Lower leg skin (tissue), 4 donors: ENCODE data around the gene ZBTB21. TPM values are rescaled to one million over a fixed set of nuclear protein-coding genes. Genes with fewer than 3 reads are reported as not detected.

Experiments
- DNase-seq, 2 donors: peaks; one replicate each; pipeline ENCODE4 v3.0.0-alpha.2; 2019; ENCODE audit warnings: low spot score in 2 of 2
- H3K4me3 ChIP-seq: fragments of 200-600 bp; sonication (generic); 2 replicates; pipeline ENCODE4 v1.5.1; 2017; ENCODE audit warnings: mild to moderate bottlenecking, low read depth; ENCODE audit not compliant: poor library complexity, severe bottlenecking
- POLR2A ChIP-seq, 2 donors: fragments of 450-650 bp; IDR thresholded peaks; one replicate each; pipeline ENCODE4 v1.6.1; 2016 to 2017; ENCODE audit warnings: antibody characterized with exemption in 2 of 2, mild to moderate bottlenecking in 1 of 2, moderate library complexity in 1 of 2
- WGBS, 2 donors: methylation state at CpG; one replicate each; pipeline ENCODE4 v1.1.5; 2018; 5-methylcytosine and 5-hydroxymethylcytosine counted together
- intact Hi-C: fragments of 100-400 bp; cut with DNase I; formaldehyde crosslinking; loops from one replicate; pipeline ENCODE4 v1.15.0; 2023; ENCODE audit warnings: low total_unique reads
- total RNA-seq, 4 donors: library from RNA; depleted of rRNA; stranded (reverse); fragments of >200 nt; gene quantifications; one replicate each; pipeline ENCODE4 v1.1.0, GENCODE V29; 2016
- TF ChIP-seq, protein P1 (sequence below), 3 donors: fragments of 450-650 bp; IDR thresholded peaks; one replicate each; pipeline ENCODE4 v1.5.1; 2016; ENCODE audit warnings: antibody characterized with exemption in 3 of 3, mild to moderate bottlenecking in 3 of 3, moderate library complexity in 2 of 3

ZBTB21 gene
- total RNA-seq, 4 donors from 2014 or later, result 18.1 to 31.9 (median 28.2) TPM

- H3K4me3 ChIP-seq, result no peak overlapping the region
- WGBS, 2 donors, result 22 to 27% methylated on average over 5 of the region's 5 CpGs
- intact Hi-C loops, result no loop called here
- TF ChIP-seq POLR2A (IDR thresholded peaks at IDR 0.05), result no peak
- TF ChIP-seq, protein P1, sequence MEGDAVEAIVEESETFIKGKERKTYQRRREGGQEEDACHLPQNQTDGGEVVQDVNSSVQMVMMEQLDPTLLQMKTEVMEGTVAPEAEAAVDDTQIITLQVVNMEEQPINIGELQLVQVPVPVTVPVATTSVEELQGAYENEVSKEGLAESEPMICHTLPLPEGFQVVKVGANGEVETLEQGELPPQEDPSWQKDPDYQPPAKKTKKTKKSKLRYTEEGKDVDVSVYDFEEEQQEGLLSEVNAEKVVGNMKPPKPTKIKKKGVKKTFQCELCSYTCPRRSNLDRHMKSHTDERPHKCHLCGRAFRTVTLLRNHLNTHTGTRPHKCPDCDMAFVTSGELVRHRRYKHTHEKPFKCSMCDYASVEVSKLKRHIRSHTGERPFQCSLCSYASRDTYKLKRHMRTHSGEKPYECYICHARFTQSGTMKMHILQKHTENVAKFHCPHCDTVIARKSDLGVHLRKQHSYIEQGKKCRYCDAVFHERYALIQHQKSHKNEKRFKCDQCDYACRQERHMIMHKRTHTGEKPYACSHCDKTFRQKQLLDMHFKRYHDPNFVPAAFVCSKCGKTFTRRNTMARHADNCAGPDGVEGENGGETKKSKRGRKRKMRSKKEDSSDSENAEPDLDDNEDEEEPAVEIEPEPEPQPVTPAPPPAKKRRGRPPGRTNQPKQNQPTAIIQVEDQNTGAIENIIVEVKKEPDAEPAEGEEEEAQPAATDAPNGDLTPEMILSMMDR (IDR thresholded peaks at IDR 0.05), result no peak
- DNase-seq, result peak in 1 of 2 donors; percentile 55
Measured at GRCh38 chr21:42039470-42039901, 29.3 kb upstream of the ZBTB21 start.

GRCh38 chr21:42038826-42039425, 28.8 kb upstream of the ZBTB21 start:
- H3K4me3 ChIP-seq, result no peak overlapping the region
- WGBS, 2 donors, result 68 to 73% methylated on average over 8 of the region's 8 CpGs
- TF ChIP-seq, protein P1 (IDR thresholded peaks at IDR 0.05), result no peak
- TF ChIP-seq POLR2A (IDR thresholded peaks at IDR 0.05), result no peak
- intact Hi-C loops, result no loop called here
- no peak for DNase-seq

GRCh38 chr21:42038393-42038792, 28.2 kb upstream of the ZBTB21 start:
- H3K4me3 ChIP-seq, result no peak overlapping the region
- WGBS, 2 donors, result 96 to 97% methylated on average over 10 of the region's 10 CpGs
- no peak for TF ChIP-seq POLR2A (IDR thresholded peaks at IDR 0.05)
- TF ChIP-seq, protein P1 (IDR thresholded peaks at IDR 0.05), result no peak
- intact Hi-C loops, result no loop called here
- DNase-seq, result no peak

- no peak overlapping the region for H3K4me3 ChIP-seq
- no peak for TF ChIP-seq POLR2A (IDR thresholded peaks at IDR 0.05)
- TF ChIP-seq, protein P1 (IDR thresholded peaks at IDR 0.05), result no peak
- no peak for DNase-seq
- WGBS, 2 donors, result 74 to 84% methylated on average over 12 of the region's 12 CpGs
- intact Hi-C loops, result no loop called here
Measured at GRCh38 chr21:42037943-42038342, 27.8 kb upstream of the ZBTB21 start.

DNA sequence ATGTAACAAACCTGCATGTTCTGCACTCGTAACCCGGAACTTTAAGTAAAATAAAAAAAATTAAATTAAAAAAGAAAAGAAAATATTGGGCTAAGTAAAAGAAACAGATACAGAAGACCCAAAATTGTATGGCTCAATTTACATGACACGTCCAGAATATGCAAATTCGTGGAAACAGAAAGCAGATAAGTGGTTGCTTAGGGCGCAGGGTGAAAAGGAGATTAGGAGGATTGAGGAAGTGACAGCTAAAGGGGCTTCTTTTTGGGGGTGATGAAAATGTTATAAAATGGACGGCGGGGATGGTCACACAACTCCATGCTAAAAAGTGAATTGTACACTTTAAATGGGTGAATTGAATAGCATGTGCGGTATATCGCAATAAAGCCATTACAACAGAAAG, 27.4 kb upstream of the ZBTB21 start:
- WGBS, 2 donors, result 88 to 95% methylated on average over 9 of the region's 9 CpGs

More for the DNA sequence above, 27.4 kb upstream of the ZBTB21 start:
- TF ChIP-seq POLR2A (IDR thresholded peaks at IDR 0.05), result no peak
- TF ChIP-seq, protein P1 (IDR thresholded peaks at IDR 0.05), result no peak
- DNase-seq, result no peak
- intact Hi-C loops, result no loop called here
- no peak overlapping the region for H3K4me3 ChIP-seq
